ENCODE results near the gene RARG.
"Not testable (repeated sequence)": the region's sequence is repeated elsewhere in the genome, so short reads cannot be mapped to it uniquely, and the experiment has no call there.

Gene RARG

DNA sequence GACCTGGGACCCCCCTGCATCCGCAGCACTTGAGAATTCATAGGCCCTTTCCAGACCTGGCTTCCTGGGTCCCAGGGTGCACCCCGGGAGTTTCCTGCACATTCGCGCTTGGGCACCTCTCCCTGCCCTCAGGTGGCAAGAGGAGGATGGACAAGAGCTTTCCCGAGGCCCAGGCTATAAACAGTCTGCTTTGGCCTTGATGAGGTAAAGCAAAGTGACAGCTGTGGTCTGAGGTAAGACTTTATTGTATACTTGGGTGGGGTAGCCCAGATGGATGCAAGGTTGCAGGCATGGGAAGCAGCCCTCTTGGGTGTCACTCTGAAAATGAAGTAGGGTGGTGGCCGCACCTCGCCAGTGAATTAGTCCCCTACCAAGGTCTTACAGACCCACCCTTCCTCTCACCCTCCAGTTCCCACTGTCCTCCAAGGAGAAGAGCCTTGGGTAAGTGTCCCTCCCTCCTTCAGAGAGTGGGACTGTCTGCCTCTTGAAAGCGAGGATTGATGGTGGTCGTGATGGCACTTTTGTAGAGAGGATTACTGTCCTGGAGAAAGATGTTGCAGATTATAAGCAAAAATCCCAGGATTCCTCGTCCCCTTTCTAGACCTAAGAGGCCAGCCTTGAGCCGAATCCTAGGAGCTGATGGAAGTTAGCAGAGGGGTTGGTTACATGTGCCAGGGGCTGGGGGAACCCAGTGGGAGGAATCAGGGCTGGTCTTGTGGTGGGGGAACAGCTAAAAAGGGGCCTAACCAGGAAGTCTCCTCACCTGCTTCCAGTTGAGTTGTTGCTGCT lies 40.7 kb downstream of the RARG start:
- H3K36me3 Mint-ChIP-seq, result peaks cover 43 to 71% of the 10 kb centered on the region in 2 donors
- ATAC-seq (replicated peaks) (no peak), DNase-seq (no peak)
- no peaks in the 10 kb centered on the region for H3K27me3 Mint-ChIP-seq
- H3K27ac Mint-ChIP-seq, result peak overlapping the region; percentile 22
- no peak overlapping the region for H3K4me3 Mint-ChIP-seq
- H3K4me1 Mint-ChIP-seq, result peaks cover 18 to 19% of the 10 kb centered on the region in 2 donors
- H3K9me3 Mint-ChIP-seq, result no peaks in the 10 kb centered on the region

- Mint-ChIP-seq H3K4me1 (peaks cover 13 to 26% of the 10 kb centered on the region in 2 donors), H3K36me3 (peaks cover 44 to 70% of the 10 kb centered on the region in 2 donors), H3K27me3 (no peaks in the 10 kb centered on the region), H3K4me3 (no peak overlapping the region), H3K27ac (no peak overlapping the region), H3K9me3 (no peaks in the 10 kb centered on the region)
- DNase-seq (no peak), ATAC-seq (replicated peaks) (peak; percentile 75 to 86)
Observed at GRCh38 chr12:53190108-53190729, 41.8 kb downstream of the RARG start.

DNA sequence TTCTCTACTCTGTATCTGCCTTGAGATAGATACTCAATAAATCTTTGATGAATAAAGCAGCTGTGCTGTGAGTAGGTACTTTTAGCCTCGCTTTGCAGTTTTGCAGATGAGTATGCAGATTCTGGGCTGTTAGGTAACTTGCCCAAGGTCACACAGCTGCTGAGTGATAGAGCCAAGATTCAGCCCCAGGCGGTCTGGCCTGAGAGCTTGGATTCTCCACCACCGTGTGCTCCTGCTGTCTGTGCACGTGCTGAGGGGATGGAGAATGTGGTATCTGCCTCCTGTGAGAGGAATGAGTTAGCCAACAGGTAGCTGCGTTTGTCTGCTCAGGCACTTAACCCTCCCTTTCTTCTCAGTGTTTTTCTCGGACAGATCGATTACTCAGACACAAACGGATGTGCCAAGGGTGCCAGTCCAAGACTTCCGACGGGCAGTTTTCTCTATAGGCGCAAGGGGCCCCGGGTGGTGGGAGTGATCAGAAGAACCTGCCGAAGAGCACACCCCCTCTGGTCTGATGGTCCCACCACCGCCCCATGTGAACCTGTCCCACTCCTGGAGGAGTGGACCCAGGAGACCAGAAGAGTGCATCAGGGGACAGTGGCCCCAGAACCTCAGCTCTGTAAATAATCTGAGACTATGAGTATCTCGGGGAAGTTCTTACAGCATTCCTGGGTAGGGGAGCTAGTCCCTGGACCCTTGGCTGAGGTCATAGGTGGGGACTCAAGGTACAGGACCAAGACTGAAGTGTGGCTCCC lies 44.7 kb downstream of the RARG start:
- DNase-seq (no peak), ATAC-seq (replicated peaks) (no peak)
- Mint-ChIP-seq H3K4me1 (peaks cover 17 to 52% of the 10 kb centered on the region in 2 donors), H3K9me3 (no peaks in the 10 kb centered on the region), H3K27ac (peak overlapping the region; percentile 51), H3K27me3 (no peaks in the 10 kb centered on the region), H3K4me3 (no peak overlapping the region), H3K36me3 (peaks cover 34 to 66% of the 10 kb centered on the region in 2 donors)

- ATAC-seq (replicated peaks) (no peak), DNase-seq (no peak)
- Mint-ChIP-seq H3K36me3 (peaks cover 34 to 66% of the 10 kb centered on the region in 2 donors), H3K4me1 (peaks cover 22 to 58% of the 10 kb centered on the region in 2 donors), H3K4me3 (no peak overlapping the region), H3K27me3 (no peaks in the 10 kb centered on the region), H3K27ac (no peak overlapping the region), H3K9me3 (no peaks in the 10 kb centered on the region)
Observed at GRCh38 chr12:53186745-53187144, 45.3 kb downstream of the RARG start.

DNA sequence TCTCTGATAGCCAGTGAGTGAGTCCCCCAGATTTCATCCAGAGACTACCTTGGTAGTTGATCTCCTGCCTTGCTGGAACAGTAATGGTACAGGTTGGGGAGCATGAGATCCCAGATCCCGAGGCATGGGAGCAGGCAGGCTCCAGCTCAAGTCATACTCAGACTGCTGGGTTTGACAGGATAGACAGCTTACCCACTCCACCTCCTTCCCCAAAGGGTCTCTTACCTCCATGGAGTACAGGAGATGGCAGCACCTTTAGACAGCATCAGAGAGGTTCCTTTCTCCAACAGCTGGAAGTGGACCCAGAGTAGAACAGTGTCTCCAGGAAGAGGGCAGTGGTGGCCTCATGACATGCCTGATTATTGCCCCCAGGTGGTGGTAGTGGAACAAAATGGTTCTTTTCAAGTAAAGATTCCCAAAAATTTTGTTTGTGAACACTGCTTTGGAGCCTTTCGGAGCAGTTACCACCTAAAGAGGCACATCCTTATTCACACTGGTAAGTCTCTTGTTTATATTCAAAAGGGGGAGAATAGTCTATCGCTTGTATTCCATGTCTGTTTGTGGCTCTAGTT lies 46.3 kb downstream of the RARG start:
- no peak overlapping the region for H3K4me3 Mint-ChIP-seq
- H3K27ac Mint-ChIP-seq, result peak overlapping the region; percentile 62
- no peaks in the 10 kb centered on the region for H3K27me3 Mint-ChIP-seq
- no peaks in the 10 kb centered on the region for H3K9me3 Mint-ChIP-seq
- peaks cover 28 to 63% of the 10 kb centered on the region in 2 donors for H3K36me3 Mint-ChIP-seq
- ATAC-seq (replicated peaks), result no peak
- no peak for DNase-seq
- peaks cover 25 to 55% of the 10 kb centered on the region in 2 donors for H3K4me1 Mint-ChIP-seq

DNA sequence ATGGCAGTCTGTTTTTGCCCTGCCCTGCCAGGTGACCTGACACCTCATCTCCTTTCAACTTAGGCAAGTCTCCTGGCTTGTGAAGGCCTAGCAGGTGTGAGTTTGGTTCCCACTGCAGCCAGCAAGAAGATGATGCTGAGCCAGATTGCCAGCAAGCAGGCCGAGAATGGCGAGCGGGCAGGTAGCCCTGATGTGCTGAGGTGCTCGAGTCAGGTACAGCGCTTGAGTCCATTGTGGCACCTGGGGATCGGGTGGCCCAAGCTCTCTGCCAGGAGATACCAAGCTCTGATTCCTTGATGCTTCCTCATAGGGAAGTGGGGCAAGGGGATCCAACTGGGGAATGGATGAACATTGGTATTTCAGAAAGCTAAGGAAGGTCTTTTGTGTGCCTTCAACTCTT lies 47.2 kb downstream of the RARG start:
- Mint-ChIP-seq H3K4me3 (no peak overlapping the region), H3K9me3 (no peaks in the 10 kb centered on the region), H3K27ac (peak overlapping the region; percentile 75), H3K27me3 (no peaks in the 10 kb centered on the region), H3K36me3 (peaks cover 27 to 58% of the 10 kb centered on the region in 2 donors), H3K4me1 (peaks cover 21 to 52% of the 10 kb centered on the region in 2 donors)
- DNase-seq (no peak), ATAC-seq (replicated peaks) (no peak)

DNA sequence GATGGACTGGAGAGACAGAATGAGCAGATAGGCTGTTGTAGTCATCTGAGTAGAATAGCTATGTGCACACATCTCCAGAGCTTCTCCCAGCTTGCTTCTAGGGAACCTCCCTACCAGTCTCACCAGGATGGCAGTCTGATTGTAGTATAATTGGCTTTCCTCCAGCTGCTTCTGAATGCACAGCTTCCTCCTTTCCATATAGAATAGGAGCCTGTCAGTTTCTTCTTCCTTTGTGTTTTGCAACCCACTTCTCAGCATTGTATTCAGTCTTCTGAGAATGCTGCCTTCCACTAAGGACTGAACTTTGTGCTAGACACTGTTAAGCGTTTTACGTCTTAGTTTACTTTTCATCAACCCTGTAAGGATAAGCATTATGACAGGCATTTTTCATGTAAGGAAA lies 49.1 kb downstream of the RARG start:
- DNase-seq (no peak), ATAC-seq (replicated peaks) (no peak)
- H3K9me3 Mint-ChIP-seq, result no peaks in the 10 kb centered on the region
- peaks cover 26 to 57% of the 10 kb centered on the region in 2 donors for H3K4me1 Mint-ChIP-seq
- H3K4me3 Mint-ChIP-seq, result peak overlapping the region in 1 of 2 donors; percentile 93
- H3K27me3 Mint-ChIP-seq, result no peaks in the 10 kb centered on the region
- peaks cover 27 to 52% of the 10 kb centered on the region in 2 donors for H3K36me3 Mint-ChIP-seq
- no peak overlapping the region for H3K27ac Mint-ChIP-seq

DNA sequence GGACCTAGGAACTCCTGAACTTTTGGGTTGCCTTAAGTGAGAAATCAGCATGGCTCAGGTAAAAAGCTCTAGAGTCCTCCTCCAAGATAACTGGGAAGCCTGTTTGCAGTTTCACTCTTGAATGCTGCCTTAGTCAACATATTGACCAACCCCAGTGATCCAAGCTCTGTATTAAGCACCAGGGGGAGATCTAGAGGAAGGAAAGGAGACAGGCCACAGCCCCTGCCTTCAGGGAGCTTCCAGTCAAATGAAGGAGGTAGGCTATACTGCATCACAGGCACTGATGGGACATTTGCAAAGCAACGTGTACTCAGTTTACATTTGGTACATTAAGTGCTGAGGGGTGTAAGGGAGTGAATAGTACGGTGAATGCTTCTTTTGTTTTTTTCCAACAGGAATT lies 50.1 kb downstream of the RARG start:
- H3K4me1 Mint-ChIP-seq, result peaks cover 26 to 57% of the 10 kb centered on the region in 2 donors
- DNase-seq, result no peak
- H3K36me3 Mint-ChIP-seq, result peaks cover 21 to 45% of the 10 kb centered on the region in 2 donors
- H3K27ac Mint-ChIP-seq, result peak overlapping the region; percentile 95
- peak overlapping the region; percentile 91 to 93 for H3K4me3 Mint-ChIP-seq
- ATAC-seq (replicated peaks), result no peak
- no peaks in the 10 kb centered on the region for H3K27me3 Mint-ChIP-seq
- H3K9me3 Mint-ChIP-seq, result no peaks in the 10 kb centered on the region

DNA sequence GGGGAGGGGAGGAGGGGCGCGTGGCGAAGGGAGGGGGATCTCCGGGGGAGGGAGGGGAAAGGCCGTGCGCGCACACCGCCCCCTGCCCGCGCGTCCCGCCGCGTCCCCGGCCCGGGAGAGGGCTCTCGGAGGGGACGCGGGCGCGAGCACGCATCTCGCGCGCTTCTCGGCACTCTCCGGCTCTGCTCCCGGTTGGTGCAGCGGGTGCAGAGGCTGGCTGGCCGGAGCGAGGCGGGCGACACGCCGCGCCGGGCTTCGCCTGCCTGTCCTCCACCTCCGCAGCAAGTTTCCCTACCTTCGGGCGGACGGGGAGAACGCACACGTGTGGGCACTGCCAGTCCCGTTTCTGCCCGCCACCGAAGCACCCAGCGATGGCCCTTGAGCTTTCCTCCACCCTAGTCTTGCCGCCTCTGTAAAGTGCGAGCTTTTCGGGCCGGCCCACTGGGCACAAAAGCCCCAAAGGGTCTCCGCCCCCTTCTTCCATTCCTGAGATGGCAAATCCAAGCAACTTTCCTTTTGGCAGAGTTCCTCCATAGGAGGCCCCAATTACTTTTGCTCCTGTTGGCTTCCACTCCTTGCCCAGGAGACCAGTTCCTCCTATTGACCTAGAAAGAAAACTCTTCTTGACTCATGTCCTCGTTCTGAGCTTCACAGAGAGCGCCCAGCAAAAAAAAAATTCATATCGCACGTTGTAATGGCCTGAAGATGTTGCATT lies 50.9 kb downstream of the RARG start:
- no peaks in the 10 kb centered on the region for H3K9me3 Mint-ChIP-seq
- H3K27me3 Mint-ChIP-seq, result no peaks in the 10 kb centered on the region
- H3K4me1 Mint-ChIP-seq, result peaks cover 26 to 57% of the 10 kb centered on the region in 2 donors
- H3K4me3 Mint-ChIP-seq, result peak overlapping the region; percentile 93
- H3K27ac Mint-ChIP-seq, result peak overlapping the region; percentile 99
- peak; percentile 71 for DNase-seq
- ATAC-seq (replicated peaks), result peak; percentile 71 to 77
- H3K36me3 Mint-ChIP-seq, result peaks cover 21 to 38% of the 10 kb centered on the region in 2 donors

GRCh38 chr12:53180220-53180930 lies 51.6 kb downstream of the RARG start, which contains the start of the genes CSAD and ZNF740:
CSAD (minus strand) TSS chr12:53180925; CDS start chr12:53173470, 7,455 bp downstream.
ZNF740 (plus strand) TSS chr12:53180722; CDS start chr12:53181984, 1,262 bp downstream.
- Mint-ChIP-seq H3K9me3 (no peaks in the 10 kb centered on the region), H3K27me3 (no peaks in the 10 kb centered on the region), H3K4me1 (peaks cover 26 to 51% of the 10 kb centered on the region in 2 donors), H3K27ac (peak within 1 kb of the TSS; percentile 99), H3K36me3 (peaks cover 14 to 31% of the 10 kb centered on the region in 2 donors), H3K4me3 (peak within 1 kb of the TSS; percentile 93)
- peak; percentile 98 for DNase-seq
- peak; percentile 95 to 96 for ATAC-seq (replicated peaks)

DNA sequence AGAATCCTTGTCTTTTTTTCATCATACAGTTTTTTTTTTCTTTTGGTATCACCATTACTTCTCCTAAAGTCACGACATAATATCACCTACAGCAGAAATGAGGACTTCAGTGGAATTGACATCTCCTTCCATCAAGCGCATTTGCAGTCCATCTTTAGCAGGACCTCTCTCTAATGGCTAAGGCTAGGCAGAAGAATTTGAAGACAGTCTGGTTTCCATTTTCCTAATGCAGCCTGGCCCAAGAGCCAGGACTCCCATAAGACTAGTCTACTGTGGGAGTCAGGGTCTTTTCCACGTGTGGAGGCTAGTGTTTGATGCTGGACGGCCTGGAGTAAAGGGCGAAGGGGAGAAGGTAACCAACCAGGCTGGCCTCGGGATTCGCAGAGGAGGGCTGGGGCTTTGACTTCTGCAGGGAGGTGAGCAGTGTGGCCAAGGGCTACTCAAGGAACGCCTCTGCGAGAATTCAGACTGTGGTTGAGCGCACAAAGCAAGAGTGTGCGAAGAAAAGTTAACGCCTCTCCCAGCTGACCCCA lies 52.3 kb downstream of the RARG start:
- Mint-ChIP-seq H3K9me3 (no peaks in the 10 kb centered on the region), H3K27me3 (no peaks in the 10 kb centered on the region), H3K36me3 (peaks cover 12 to 27% of the 10 kb centered on the region in 2 donors), H3K27ac (peak overlapping the region; percentile 99), H3K4me3 (peak overlapping the region; percentile 93), H3K4me1 (peaks cover 25 to 46% of the 10 kb centered on the region in 2 donors)
- DNase-seq, result no peak
- ATAC-seq (replicated peaks), result peak; percentile 24 to 25

DNA sequence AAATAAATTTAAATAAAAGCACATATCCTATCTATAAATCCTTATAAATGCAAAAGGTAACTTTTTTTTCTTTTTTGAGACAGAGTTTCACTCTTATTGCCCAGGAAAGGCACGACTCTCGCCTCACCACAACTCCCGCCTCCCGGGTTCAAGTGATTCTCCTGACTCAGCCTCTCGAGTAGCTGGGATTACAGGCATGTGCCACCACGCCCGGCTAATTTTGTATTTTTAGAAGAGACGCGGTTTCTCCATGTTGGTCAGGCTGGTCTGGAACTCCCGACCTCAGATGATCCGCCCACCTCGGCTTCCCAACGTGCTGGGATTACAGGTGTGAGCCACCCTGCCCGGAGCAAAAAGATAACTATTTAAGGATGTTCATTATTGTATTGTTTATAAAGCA lies 53.2 kb downstream of the RARG start:
- H3K4me3 Mint-ChIP-seq; H3K9me3 Mint-ChIP-seq; H3K27me3 Mint-ChIP-seq; ATAC-seq (replicated peaks); DNase-seq: not testable (repeated sequence)
- peak overlapping the region; percentile 99 for H3K27ac Mint-ChIP-seq
- peaks cover 9 to 21% of the 10 kb centered on the region in 2 donors for H3K36me3 Mint-ChIP-seq
- peaks cover 21 to 37% of the 10 kb centered on the region in 2 donors for H3K4me1 Mint-ChIP-seq

- not testable (repeated sequence) for H3K27ac Mint-ChIP-seq; ATAC-seq (replicated peaks); DNase-seq; H3K27me3 Mint-ChIP-seq; H3K9me3 Mint-ChIP-seq; H3K4me3 Mint-ChIP-seq
- Mint-ChIP-seq H3K36me3 (peaks cover 6 to 13% of the 10 kb centered on the region in 2 donors), H3K4me1 (peaks cover 16 to 25% of the 10 kb centered on the region in 2 donors)
Observed at GRCh38 chr12:53177447-53177846, 54.6 kb downstream of the RARG start.
